ENCODE measurements around the gene ZNF543. TPM values are rescaled to one million over a fixed set of nuclear protein-coding genes. Genes with fewer than 3 reads are reported as not detected.

ZNF543 gene
- total and polyA plus RNA-seq, 9 of the 15 experiments (the other 6 are each of a cell fraction or from before 2014, with no cell fraction given), result 0.14 to 5.5 (median 2.4) TPM

DNA sequence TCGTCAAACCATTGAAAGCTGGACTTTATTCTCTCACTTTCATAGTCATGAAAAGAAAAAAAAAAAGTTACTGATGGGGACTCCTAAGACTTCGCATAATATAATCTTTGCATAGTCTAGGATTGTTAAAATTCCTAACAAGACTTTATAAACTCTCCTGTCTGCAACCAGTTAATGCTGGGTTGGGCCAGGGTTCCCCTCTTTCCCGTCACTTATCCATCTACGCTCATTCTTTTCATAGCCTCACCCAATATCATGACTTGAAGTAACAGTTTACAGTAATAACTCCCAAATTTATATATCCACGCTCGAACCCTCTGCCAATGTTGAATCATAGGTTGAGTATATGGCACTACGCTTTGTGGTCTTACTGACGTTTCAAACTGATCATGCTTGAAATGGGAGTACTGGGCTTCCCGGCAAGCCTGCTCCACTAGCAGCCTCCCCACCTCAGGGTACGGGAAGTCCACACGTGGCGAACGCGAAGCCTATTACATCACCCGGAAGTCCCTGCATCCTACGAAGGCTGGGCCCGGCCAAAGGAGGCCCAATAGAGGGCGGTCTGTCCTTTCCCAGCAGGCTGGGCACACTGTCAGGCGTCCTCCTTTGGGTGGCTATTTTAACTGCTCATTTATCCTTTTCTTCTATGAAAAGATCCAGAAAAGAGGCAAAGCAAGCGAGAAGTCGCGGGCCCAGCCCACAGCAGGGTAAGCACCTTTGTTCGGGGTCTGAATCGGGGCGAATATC is 40.7 kb upstream of the ZNF543 start (continued):
- TF ChIP-seq REST (IDR thresholded peaks at IDR 0.05; ENCODE audit: borderline replicate concordance) (0 out of 2 replicates have a peak, but pooled peaks have one; percentile 2), REST (CRISPR knock-in tag; IDR thresholded peaks at IDR 0.05; ENCODE audit: low read depth) (no peak), XRCC5 (IDR thresholded peaks at IDR 0.05; ENCODE audit: low read depth, low read length) (peak; percentile 72; the same call in 1 of the 2 replicates), NFIX (CRISPR knock-in tag; IDR thresholded peaks at IDR 0.05; ENCODE audit: low read depth) (no peak), CAMTA2 (CRISPR knock-in tag; conservative IDR thresholded peaks at IDR 0.05) (no peak), CBX5 (IDR thresholded peaks at IDR 0.05; ENCODE audit: borderline replicate concordance, low read depth) (0 out of 2 replicates have a peak, but pooled peaks have one; percentile 27), ZNF384 (IDR thresholded peaks at IDR 0.05; ENCODE audit: low read depth, low read length) (no peak), LEF1 (IDR thresholded peaks at IDR 0.05) (no peak; the same call in 1 of the 2 replicates), ZNF785 (CRISPR knock-in tag; IDR thresholded peaks at IDR 0.05) (no peak), NCOA1 (IDR thresholded peaks at IDR 0.05; ENCODE audit: low read depth) (peak; percentile 43; the same call in 1 of the 2 replicates), HMBOX1 (IDR thresholded peaks at IDR 0.05) (0 out of 2 replicates have a peak, but pooled peaks have one; percentile 40), GATAD2B (IDR thresholded peaks at IDR 0.05; ENCODE audit: borderline replicate concordance) (peak; percentile 49)
- TF ChIP-seq, protein P1, sequence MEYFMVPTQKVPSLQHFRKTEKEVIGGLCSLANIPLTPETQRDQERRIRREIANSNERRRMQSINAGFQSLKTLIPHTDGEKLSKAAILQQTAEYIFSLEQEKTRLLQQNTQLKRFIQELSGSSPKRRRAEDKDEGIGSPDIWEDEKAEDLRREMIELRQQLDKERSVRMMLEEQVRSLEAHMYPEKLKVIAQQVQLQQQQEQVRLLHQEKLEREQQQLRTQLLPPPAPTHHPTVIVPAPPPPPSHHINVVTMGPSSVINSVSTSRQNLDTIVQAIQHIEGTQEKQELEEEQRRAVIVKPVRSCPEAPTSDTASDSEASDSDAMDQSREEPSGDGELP (CRISPR knock-in tag; IDR thresholded peaks at IDR 0.05; ENCODE audit: borderline replicate concordance), result peak; percentile 59; the same call in 1 of the 2 replicates
- TF ChIP-seq, protein P2, sequence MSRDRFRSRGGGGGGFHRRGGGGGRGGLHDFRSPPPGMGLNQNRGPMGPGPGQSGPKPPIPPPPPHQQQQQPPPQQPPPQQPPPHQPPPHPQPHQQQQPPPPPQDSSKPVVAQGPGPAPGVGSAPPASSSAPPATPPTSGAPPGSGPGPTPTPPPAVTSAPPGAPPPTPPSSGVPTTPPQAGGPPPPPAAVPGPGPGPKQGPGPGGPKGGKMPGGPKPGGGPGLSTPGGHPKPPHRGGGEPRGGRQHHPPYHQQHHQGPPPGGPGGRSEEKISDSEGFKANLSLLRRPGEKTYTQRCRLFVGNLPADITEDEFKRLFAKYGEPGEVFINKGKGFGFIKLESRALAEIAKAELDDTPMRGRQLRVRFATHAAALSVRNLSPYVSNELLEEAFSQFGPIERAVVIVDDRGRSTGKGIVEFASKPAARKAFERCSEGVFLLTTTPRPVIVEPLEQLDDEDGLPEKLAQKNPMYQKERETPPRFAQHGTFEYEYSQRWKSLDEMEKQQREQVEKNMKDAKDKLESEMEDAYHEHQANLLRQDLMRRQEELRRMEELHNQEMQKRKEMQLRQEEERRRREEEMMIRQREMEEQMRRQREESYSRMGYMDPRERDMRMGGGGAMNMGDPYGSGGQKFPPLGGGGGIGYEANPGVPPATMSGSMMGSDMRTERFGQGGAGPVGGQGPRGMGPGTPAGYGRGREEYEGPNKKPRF (IDR thresholded peaks at IDR 0.05; ENCODE audit: low read depth, low read length), result no peak
